HEK293 (cell line): Measurements from ENCODE around the gene C1orf198.
A peak's percentile ranks its signal among the peaks of the same experiment; 100 is the strongest.

Experiments used
- CTCF ChIA-PET: fragments of 350-600 bp; formaldehyde crosslinking; extraction: SDS; loops from one replicate; lab custom pipeline; 2021; ENCODE audit warnings: antibody characterized with exemption; lab: Yijun Ruan, JAX
- POLR2A ChIA-PET: fragments of 300-600 bp; formaldehyde crosslinking; extraction: SDS; loops from one replicate; lab custom pipeline; 2020; ENCODE audit warnings: antibody characterized with exemption, inconsistent platforms; lab: Yijun Ruan, JAX
- H3K27ac ChIP-seq: fragments of 200-500 bp; sonication (Bioruptor generic); 2 replicates; pipeline ENCODE4 v1.5.1; 2014; ENCODE audit warnings: low read depth, low read length, control low read depth, inconsistent platforms; ENCODE audit errors: extremely low read depth
- H3K36me3 ChIP-seq, 2 experiments: fragments of 200-500 bp in 1 of 2; sonication (Bioruptor generic) in 1 of 2; 1 replicate in 1 of 2; 2 replicates in 1 of 2; pipeline ENCODE4 v1.5.1; 2014 to 2017; ENCODE audit warnings: inconsistent platforms in 2 of 2, low read length in 2 of 2; ENCODE audit not compliant: control insufficient read depth in 2 of 2, insufficient read depth in 1 of 2
- H3K4me1 ChIP-seq: fragments of 200-500 bp; sonication (Bioruptor generic); 2 replicates; pipeline ENCODE4 v1.5.1; 2014; ENCODE audit warnings: mild to moderate bottlenecking, low read length, inconsistent platforms; ENCODE audit not compliant: control insufficient read depth, insufficient read depth
- H3K4me3 ChIP-seq: 2 replicates; pipeline ENCODE4 v1.5.1; 2011; ENCODE audit warnings: low read depth, mild to moderate bottlenecking, control low read depth, low read length, moderate library complexity
- H3K9me3 ChIP-seq: fragments of 200-500 bp; sonication (Bioruptor generic); 2 replicates; pipeline ENCODE4 v1.5.1; 2014; ENCODE audit warnings: low read depth, low read length, inconsistent platforms; ENCODE audit not compliant: control insufficient read depth, insufficient read depth
- FEZF1 ChIP-seq: fragments of 450-650 bp; formaldehyde crosslinking; IDR thresholded peaks from 2 replicates; pipeline ENCODE4 v1.5.1; 2016; ENCODE audit warnings: missing biosample characterization, missing genetic modification characterization
- GFI1B ChIP-seq: fragments of 450-650 bp; formaldehyde crosslinking; IDR thresholded peaks from 2 replicates; pipeline ENCODE4 v1.5.1; 2016; ENCODE audit warnings: missing biosample characterization, missing genetic modification characterization
- HOXA7 ChIP-seq: sonication (generic); formaldehyde crosslinking; IDR thresholded peaks from 2 replicates; pipeline ENCODE4 v1.8.1; 2022; ENCODE audit warnings: missing genetic modification reagents, borderline replicate concordance
- IKZF3 ChIP-seq: fragments of 450-650 bp; IDR thresholded peaks from 2 replicates; pipeline ENCODE4 v1.5.0; 2018; ENCODE audit warnings: missing biosample characterization, mild to moderate bottlenecking, missing genetic modification characterization, moderate library complexity
- TCF7L2 ChIP-seq: IDR thresholded peaks from 2 replicates; pipeline ENCODE4 v1.6.1; 2011; ENCODE audit warnings: low read depth, mild to moderate bottlenecking, inconsistent platforms, low read length, moderate library complexity, borderline replicate concordance
- WT1 ChIP-seq: fragments of 450-650 bp; formaldehyde crosslinking; IDR thresholded peaks from 2 replicates; pipeline ENCODE4 v1.5.1; 2016; ENCODE audit warnings: missing biosample characterization, missing genetic modification characterization
- ZBTB1 ChIP-seq: fragments of 450-650 bp; formaldehyde crosslinking; IDR thresholded peaks from 2 replicates; pipeline ENCODE4 v1.5.1; 2016; ENCODE audit warnings: missing biosample characterization, missing genetic modification characterization
- ZBTB7A ChIP-seq: fragments of 450-650 bp; formaldehyde crosslinking; IDR thresholded peaks from 2 replicates; pipeline ENCODE4 v1.5.1; 2016; ENCODE audit warnings: low read depth, missing biosample characterization, missing genetic modification characterization
- ZNF121 ChIP-seq: fragments of 450-650 bp; formaldehyde crosslinking; IDR thresholded peaks from 2 replicates; pipeline ENCODE4 v1.5.1; 2016; ENCODE audit warnings: missing biosample characterization, missing genetic modification characterization
- ZNF341 ChIP-seq: fragments of 450-650 bp; formaldehyde crosslinking; IDR thresholded peaks from 2 replicates; pipeline ENCODE4; 2016; ENCODE audit warnings: low read depth, missing biosample characterization, missing genetic modification characterization
- ZNF530 ChIP-seq: fragments of 450-650 bp; formaldehyde crosslinking; IDR thresholded peaks from 2 replicates; pipeline ENCODE4 v1.5.1; 2016; ENCODE audit warnings: low read depth, missing biosample characterization, missing genetic modification characterization
- ZNF571 ChIP-seq: fragments of 450-650 bp; formaldehyde crosslinking; IDR thresholded peaks from 2 replicates; pipeline ENCODE4 v1.5.0; 2017; ENCODE audit warnings: missing biosample characterization, missing genetic modification characterization
- ZNF596 ChIP-seq: fragments of 450-650 bp; IDR thresholded peaks from 2 replicates; pipeline ENCODE4 v1.5.0; 2018; ENCODE audit warnings: missing biosample characterization, mild to moderate bottlenecking, missing genetic modification characterization, moderate library complexity
- ZNF621 ChIP-seq: fragments of 450-650 bp; formaldehyde crosslinking; IDR thresholded peaks from 2 replicates; pipeline ENCODE4 v1.5.1; 2017; ENCODE audit warnings: missing biosample characterization, missing genetic modification characterization
- TF ChIP-seq, protein P1 (sequence below): fragments of 450-650 bp; formaldehyde crosslinking; IDR thresholded peaks from 2 replicates; pipeline ENCODE4 v1.5.1; 2016; ENCODE audit warnings: missing biosample characterization, missing genetic modification characterization
- TF ChIP-seq, protein P2 (sequence below): fragments of 450-650 bp; formaldehyde crosslinking; IDR thresholded peaks from 2 replicates; pipeline ENCODE4 v1.5.1; 2016; ENCODE audit warnings: missing biosample characterization, missing genetic modification characterization
- TF ChIP-seq, protein P3 (sequence below): fragments of 450-650 bp; IDR thresholded peaks from 2 replicates; pipeline ENCODE4 v1.5.1; 2018; ENCODE audit warnings: missing biosample characterization, mild to moderate bottlenecking, missing genetic modification characterization
- TF ChIP-seq, protein P4 (sequence below): fragments of 450-650 bp; formaldehyde crosslinking; IDR thresholded peaks from 2 replicates; pipeline ENCODE4 v1.5.0; 2017; ENCODE audit warnings: missing biosample characterization, missing genetic modification characterization, borderline replicate concordance
- TF ChIP-seq, protein P5 (sequence below): fragments of 450-650 bp; formaldehyde crosslinking; IDR thresholded peaks from 2 replicates; pipeline ENCODE4 v1.5.1; 2016; ENCODE audit warnings: missing biosample characterization, missing genetic modification characterization

Gene C1orf198

DNA sequence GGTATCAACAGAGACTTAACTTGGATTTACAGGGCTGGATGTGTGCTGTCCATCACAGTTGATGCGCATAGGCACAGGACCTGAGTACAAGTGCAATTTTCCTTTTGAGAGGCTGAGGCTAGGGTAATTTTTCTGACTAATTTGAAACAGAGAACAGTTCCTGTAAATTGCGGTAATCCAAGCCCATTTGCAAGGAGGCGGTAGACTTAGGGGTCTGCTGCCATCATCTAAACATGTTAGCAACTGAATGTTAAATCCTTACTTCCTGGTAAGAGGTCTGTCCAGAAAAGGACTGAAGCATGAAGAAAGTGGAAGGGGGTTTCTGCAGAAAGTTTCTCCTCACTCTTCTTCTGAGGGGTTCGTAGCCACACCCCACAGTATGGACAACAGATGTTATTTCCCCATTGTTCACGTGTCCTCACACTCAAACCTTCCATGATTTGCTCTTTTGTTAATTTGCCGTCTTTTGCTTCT, 23.7 kb upstream of the C1orf198 start:
- Histone ChIP-seq H3K36me3 (no peaks in the 10 kb centered on the region), H3K27ac (no peak overlapping the region), H3K4me3 (no peak overlapping the region), H3K9me3 (no peaks in the 10 kb centered on the region), H3K4me1 (no peaks in the 10 kb centered on the region)
- ChIA-PET CTCF (no interaction called here), POLR2A (no interaction called here)
- no peak for TF ChIP-seq IKZF3 (tag by site-specific recombination)
- TF ChIP-seq ZNF530, result no peak
- no peak for TF ChIP-seq ZNF341 (tag by site-specific recombination)
- TF ChIP-seq ZBTB1, result no peak
- TF ChIP-seq, protein P1, sequence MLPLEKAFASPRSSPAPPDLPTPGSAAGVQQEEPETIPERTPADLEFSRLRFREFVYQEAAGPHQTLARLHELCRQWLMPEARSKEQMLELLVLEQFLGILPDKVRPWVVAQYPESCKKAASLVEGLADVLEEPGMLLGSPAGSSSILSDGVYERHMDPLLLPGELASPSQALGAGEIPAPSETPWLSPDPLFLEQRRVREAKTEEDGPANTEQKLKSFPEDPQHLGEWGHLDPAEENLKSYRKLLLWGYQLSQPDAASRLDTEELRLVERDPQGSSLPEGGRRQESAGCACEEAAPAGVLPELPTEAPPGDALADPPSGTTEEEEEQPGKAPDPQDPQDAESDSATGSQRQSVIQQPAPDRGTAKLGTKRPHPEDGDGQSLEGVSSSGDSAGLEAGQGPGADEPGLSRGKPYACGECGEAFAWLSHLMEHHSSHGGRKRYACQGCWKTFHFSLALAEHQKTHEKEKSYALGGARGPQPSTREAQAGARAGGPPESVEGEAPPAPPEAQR (tag by site-specific recombination), result no peak
- no peak for TF ChIP-seq WT1 (tag by site-specific recombination)
- no peak for TF ChIP-seq ZNF121 (tag by site-specific recombination)
- TF ChIP-seq, protein P2, sequence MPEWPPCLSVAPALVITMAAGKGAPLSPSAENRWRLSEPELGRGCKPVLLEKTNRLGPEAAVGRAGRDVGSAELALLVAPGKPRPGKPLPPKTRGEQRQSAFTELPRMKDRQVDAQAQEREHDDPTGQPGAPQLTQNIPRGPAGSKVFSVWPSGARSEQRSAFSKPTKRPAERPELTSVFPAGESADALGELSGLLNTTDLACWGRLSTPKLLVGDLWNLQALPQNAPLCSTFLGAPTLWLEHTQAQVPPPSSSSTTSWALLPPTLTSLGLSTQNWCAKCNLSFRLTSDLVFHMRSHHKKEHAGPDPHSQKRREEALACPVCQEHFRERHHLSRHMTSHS (tag by site-specific recombination), result no peak
- TF ChIP-seq, protein P3, sequence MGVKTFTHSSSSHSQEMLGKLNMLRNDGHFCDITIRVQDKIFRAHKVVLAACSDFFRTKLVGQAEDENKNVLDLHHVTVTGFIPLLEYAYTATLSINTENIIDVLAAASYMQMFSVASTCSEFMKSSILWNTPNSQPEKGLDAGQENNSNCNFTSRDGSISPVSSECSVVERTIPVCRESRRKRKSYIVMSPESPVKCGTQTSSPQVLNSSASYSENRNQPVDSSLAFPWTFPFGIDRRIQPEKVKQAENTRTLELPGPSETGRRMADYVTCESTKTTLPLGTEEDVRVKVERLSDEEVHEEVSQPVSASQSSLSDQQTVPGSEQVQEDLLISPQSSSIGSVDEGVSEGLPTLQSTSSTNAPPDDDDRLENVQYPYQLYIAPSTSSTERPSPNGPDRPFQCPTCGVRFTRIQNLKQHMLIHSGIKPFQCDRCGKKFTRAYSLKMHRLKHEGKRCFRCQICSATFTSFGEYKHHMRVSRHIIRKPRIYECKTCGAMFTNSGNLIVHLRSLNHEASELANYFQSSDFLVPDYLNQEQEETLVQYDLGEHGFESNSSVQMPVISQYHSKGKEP (tag by site-specific recombination), result no peak
- no peak for TF ChIP-seq FEZF1 (tag by site-specific recombination)
- TF ChIP-seq, protein P4, sequence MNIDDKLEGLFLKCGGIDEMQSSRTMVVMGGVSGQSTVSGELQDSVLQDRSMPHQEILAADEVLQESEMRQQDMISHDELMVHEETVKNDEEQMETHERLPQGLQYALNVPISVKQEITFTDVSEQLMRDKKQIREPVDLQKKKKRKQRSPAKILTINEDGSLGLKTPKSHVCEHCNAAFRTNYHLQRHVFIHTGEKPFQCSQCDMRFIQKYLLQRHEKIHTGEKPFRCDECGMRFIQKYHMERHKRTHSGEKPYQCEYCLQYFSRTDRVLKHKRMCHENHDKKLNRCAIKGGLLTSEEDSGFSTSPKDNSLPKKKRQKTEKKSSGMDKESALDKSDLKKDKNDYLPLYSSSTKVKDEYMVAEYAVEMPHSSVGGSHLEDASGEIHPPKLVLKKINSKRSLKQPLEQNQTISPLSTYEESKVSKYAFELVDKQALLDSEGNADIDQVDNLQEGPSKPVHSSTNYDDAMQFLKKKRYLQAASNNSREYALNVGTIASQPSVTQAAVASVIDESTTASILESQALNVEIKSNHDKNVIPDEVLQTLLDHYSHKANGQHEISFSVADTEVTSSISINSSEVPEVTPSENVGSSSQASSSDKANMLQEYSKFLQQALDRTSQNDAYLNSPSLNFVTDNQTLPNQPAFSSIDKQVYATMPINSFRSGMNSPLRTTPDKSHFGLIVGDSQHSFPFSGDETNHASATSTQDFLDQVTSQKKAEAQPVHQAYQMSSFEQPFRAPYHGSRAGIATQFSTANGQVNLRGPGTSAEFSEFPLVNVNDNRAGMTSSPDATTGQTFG, result no peak
- TF ChIP-seq ZNF621 (tag by site-specific recombination), result no peak
- TF ChIP-seq, protein P5, sequence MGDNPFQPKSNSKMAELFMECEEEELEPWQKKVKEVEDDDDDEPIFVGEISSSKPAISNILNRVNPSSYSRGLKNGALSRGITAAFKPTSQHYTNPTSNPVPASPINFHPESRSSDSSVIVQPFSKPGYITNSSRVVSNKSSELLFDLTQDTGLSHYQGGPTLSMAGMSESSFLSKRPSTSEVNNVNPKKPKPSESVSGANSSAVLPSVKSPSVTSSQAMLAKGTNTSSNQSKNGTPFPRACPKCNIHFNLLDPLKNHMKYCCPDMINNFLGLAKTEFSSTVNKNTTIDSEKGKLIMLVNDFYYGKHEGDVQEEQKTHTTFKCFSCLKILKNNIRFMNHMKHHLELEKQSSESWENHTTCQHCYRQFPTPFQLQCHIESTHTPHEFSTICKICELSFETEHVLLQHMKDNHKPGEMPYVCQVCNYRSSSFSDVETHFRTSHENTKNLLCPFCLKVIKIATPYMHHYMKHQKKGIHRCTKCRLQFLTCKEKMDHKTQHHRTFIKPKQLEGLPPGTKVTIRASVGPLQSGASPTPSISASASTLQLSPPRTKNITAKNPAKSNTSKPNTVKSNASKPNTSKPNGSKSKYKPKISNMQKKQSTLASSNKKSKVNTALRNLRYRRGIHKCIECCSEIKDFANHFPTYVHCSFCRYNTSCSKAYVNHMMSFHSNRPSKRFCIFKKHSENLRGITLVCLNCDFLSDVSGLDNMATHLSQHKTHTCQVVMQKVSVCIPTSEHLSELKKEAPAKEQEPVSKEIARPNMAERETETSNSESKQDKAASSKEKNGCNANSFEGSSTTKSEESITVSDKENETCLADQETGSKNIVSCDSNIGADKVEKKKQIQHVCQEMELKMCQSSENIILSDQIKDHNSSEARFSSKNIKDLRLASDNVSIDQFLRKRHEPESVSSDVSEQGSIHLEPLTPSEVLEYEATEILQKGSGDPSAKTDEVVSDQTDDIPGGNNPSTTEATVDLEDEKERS (tag by site-specific recombination), result no peak
- no peak for TF ChIP-seq ZNF571 (tag by site-specific recombination)
- TF ChIP-seq TCF7L2, result no peak
- no peak for TF ChIP-seq HOXA7 (CRISPR knock-in tag)
- no peak for TF ChIP-seq ZNF596 (tag by site-specific recombination)

DNA sequence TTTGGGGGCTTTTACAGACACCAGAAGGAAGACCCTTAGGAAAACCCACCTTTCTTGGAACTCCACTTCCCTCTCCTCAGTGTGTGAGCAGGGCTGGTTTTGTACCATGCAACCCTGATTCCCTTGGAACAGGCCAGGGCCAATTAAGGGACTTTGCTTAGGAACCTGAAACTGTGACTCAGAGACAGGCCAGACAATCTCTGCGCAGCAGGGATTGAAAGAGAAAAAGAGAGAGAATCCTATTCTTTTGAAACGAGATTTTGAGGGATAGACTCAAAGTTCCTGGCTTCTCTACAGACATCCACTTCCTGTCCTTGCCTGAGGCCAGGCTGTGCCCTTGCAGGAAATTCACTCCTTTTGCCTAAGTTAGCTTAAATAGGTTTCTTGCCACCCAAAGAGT, 23.1 kb upstream of the C1orf198 start:
- Histone ChIP-seq H3K9me3 (no peaks in the 10 kb centered on the region), H3K4me3 (no peak overlapping the region), H3K36me3 (no peaks in the 10 kb centered on the region), H3K27ac (no peak overlapping the region), H3K4me1 (no peaks in the 10 kb centered on the region)
- POLR2A ChIA-PET, result no interaction called here
- TF ChIP-seq ZBTB7A (no peak), GFI1B (tag by site-specific recombination) (0 out of 2 replicates have a peak, but pooled peaks have one; percentile 28)
- CTCF ChIA-PET, result no interaction called here
